GM12878 (cell line): ENCODE results near the gene SLC25A27. TPM values are rescaled to one million over a fixed set of nuclear protein-coding genes. Genes with fewer than 3 reads are reported as not detected.
A peak's percentile ranks its signal among the peaks of the same experiment; 100 is the strongest.

Experiments used
- CHD1 ChIP-seq: IDR thresholded peaks from 2 replicates; pipeline ENCODE4 v1.6.1; 2012; ENCODE audit warnings: low read depth, low read length, improper control_type of control experiment
- CREB1 ChIP-seq: IDR thresholded peaks from 2 replicates; pipeline ENCODE4 v1.6.1; 2012; ENCODE audit warnings: low read depth, mild to moderate bottlenecking, inconsistent platforms
- MTA3 ChIP-seq: IDR thresholded peaks from 2 replicates; pipeline ENCODE4 v1.6.1; 2012; ENCODE audit warnings: low read length, inconsistent platforms, borderline replicate concordance
- NFYA ChIP-seq: IDR thresholded peaks from 2 replicates; pipeline ENCODE4 v1.6.1; 2011; ENCODE audit warnings: low read depth, mild to moderate bottlenecking, low read length, improper control_type of control experiment, borderline replicate concordance
- NR2C1 ChIP-seq: fragments of 450-650 bp; IDR thresholded peaks from 2 replicates; pipeline ENCODE4 v1.6.1; 2017; ENCODE audit warnings: antibody characterized with exemption, mild to moderate bottlenecking, moderate library complexity
- RAD21 ChIP-seq: IDR thresholded peaks from 2 replicates; pipeline ENCODE4 v1.6.1; 2011; ENCODE audit warnings: mild to moderate bottlenecking, low read depth, low read length, moderate library complexity; ENCODE audit not compliant: insufficient read depth
- RAD51 ChIP-seq: fragments of 450-650 bp; IDR thresholded peaks from 2 replicates; pipeline ENCODE4 v1.6.1; 2016; ENCODE audit warnings: moderate library complexity, mild to moderate bottlenecking, inconsistent platforms
- RCOR1 ChIP-seq: conservative IDR thresholded peaks from 2 replicates; pipeline ENCODE4 v1.6.1; 2012; ENCODE audit warnings: low read depth, low read length, improper control_type of control experiment
- RELA ChIP-seq: fragments of 450-650 bp; IDR thresholded peaks from 2 replicates; pipeline ENCODE4 v1.8.0; 2014; ENCODE audit warnings: borderline replicate concordance; ENCODE audit not compliant: partially characterized antibody
- REST ChIP-seq: IDR thresholded peaks from 2 replicates; pipeline ENCODE4 v1.6.1; 2012; ENCODE audit warnings: mild to moderate bottlenecking, low read depth, low read length
- SMARCA5 ChIP-seq: fragments of 450-650 bp; IDR thresholded peaks from 2 replicates; pipeline ENCODE4 v1.6.1; 2017; ENCODE audit warnings: mild to moderate bottlenecking
- SMC3 ChIP-seq: IDR thresholded peaks from 2 replicates; pipeline ENCODE4 v1.6.1; 2011; ENCODE audit warnings: low read length, improper control_type of control experiment, borderline replicate concordance
- SP1 ChIP-seq: IDR thresholded peaks from one replicate; pipeline ENCODE4 v1.6.1; 2011; ENCODE audit warnings: low read depth, low read length
- SPI1 ChIP-seq: IDR thresholded peaks from 2 replicates; pipeline ENCODE4 v1.6.1; 2011; ENCODE audit warnings: low read depth, mild to moderate bottlenecking, low read length, moderate library complexity, borderline replicate concordance; ENCODE audit not compliant: insufficient read depth
- ZNF217 ChIP-seq: fragments of 450-650 bp; IDR thresholded peaks from 2 replicates; pipeline ENCODE4 v1.6.1; 2017; ENCODE audit warnings: antibody characterized with exemption, mild to moderate bottlenecking
- ZNF622 ChIP-seq: fragments of 450-650 bp; IDR thresholded peaks from 2 replicates; pipeline ENCODE4 v1.6.1; 2017; ENCODE audit warnings: mild to moderate bottlenecking, inconsistent platforms
- polyA plus RNA-seq, 11 experiments: library from polyadenylated mRNA; depleted of rRNA in 4 of 11; unstranded in 6 of 11; stranded (reverse) in 5 of 11; fragments of >200 nt; fragmentation: Nextera tagmentation in 4 of 11; fragmentation: Illumina TruSeq in 1 of 11; extraction: Ambion mirVana in 4 of 11; extraction: Trizol in 1 of 11; gene quantifications; 1 replicate in 1 of 11; 2 replicates in 10 of 11; pipeline versions ENCODE4 v1.2.1 to v1.2.3, GENCODE V29; 2011 to 2016; ENCODE audit warnings: inconsistent platforms in 2 of 11, missing spikeins in 2 of 11, low read depth in 1 of 11
- total RNA-seq, 4 experiments: library from RNA; depleted of rRNA in 3 of 4; stranded (reverse); fragments of >200 nt in 3 of 4; fragmentation: Illumina TruSeq in 1 of 4; extraction: Trizol in 1 of 4; gene quantifications; 2 replicates each; pipeline versions ENCODE4 v1.2.1 to v1.2.3, GENCODE V29; 2013 to 2021
- TF ChIP-seq, protein P1 (sequence below): fragments of 450-650 bp; formaldehyde crosslinking; IDR thresholded peaks from 2 replicates; pipeline ENCODE4 v1.4.0; 2022; ENCODE audit warnings: mild to moderate bottlenecking, moderate library complexity

Gene SLC25A27
- total and polyA plus RNA-seq, 10 of the 15 experiments (the other 5 are each of a cell fraction or from before 2014, with no cell fraction given), result not detected

GRCh38 chr6:46626228-46626909 is 26.4 kb upstream of the SLC25A27 start (continued):
- 0 out of 2 replicates have a peak, but pooled peaks have one; percentile 15 for TF ChIP-seq SPI1
- no peak for TF ChIP-seq RAD51
- TF ChIP-seq CHD1, result no peak
- peak; percentile 78; the same call in 1 of the 2 replicates for TF ChIP-seq SMC3
- TF ChIP-seq ZNF622, result no peak
- TF ChIP-seq RELA, result no peak
- TF ChIP-seq SP1, result no peak
- no peak for TF ChIP-seq CREB1
- TF ChIP-seq NR2C1, result no peak
- TF ChIP-seq ZNF217, result peak; percentile 36; the same call in 1 of the 2 replicates
- TF ChIP-seq RAD21, result peak; percentile 72
- no peak for TF ChIP-seq SMARCA5
- TF ChIP-seq, protein P1, sequence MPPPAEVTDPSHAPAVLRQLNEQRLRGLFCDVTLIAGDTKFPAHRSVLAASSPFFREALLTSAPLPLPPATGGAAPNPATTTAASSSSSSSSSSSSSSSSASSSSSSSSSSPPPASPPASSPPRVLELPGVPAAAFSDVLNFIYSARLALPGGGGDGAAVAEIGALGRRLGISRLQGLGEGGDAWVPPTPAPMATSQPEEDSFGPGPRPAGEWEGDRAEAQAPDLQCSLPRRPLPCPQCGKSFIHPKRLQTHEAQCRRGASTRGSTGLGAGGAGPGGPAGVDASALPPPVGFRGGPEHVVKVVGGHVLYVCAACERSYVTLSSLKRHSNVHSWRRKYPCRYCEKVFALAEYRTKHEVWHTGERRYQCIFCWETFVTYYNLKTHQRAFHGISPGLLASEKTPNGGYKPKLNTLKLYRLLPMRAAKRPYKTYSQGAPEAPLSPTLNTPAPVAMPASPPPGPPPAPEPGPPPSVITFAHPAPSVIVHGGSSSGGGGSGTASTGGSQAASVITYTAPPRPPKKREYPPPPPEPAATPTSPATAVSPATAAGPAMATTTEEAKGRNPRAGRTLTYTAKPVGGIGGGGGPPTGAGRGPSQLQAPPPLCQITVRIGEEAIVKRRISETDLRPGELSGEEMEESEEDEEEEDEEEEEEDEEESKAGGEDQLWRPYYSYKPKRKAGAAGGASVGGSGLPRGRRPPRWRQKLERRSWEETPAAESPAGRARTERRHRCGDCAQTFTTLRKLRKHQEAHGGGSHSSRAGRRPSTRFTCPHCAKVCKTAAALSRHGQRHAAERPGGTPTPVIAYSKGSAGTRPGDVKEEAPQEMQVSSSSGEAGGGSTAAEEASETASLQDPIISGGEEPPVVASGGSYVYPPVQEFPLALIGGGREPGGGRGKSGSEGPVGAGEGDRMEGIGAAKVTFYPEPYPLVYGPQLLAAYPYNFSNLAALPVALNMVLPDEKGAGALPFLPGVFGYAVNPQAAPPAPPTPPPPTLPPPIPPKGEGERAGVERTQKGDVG, result no peak
- TF ChIP-seq REST, result no peak
- TF ChIP-seq NFYA, result no peak
- no peak for TF ChIP-seq RCOR1
- no peak for TF ChIP-seq MTA3
